Tibial artery (tissue), 4 donors: ENCODE results near the gene GRM8.

ENCODE experiments used
- DNase-seq, 2 donors: peaks; one replicate each; pipeline ENCODE4 v3.0.0-alpha.2; 2019
- H3K27ac ChIP-seq, 2 donors: fragments of 200-600 bp; sonication (generic) in 1 of 2; 1 replicate in 1 of 2; 2 replicates in 1 of 2; pipeline ENCODE4 v1.5.1; 2018 to 2019; ENCODE audit warnings: mild to moderate bottlenecking in 1 of 2
- H3K27me3 ChIP-seq, 2 donors: fragments of 200-600 bp; sonication (generic) in 1 of 2; one replicate each; pipeline versions ENCODE4 v1.5.1 to v1.6.0; 2016 to 2019
- H3K36me3 ChIP-seq, 3 donors: fragments of 200-600 bp; sonication (generic) in 2 of 3; one replicate each; pipeline ENCODE4 v1.5.1; 2016 to 2019; ENCODE audit warnings: mild to moderate bottlenecking in 2 of 3
- H3K4me1 ChIP-seq, 4 donors: fragments of 200-600 bp; sonication (generic) in 2 of 4; 1 replicate in 3 of 4; 2 replicates in 1 of 4; pipeline ENCODE4 v1.5.1; 2016 to 2019
- H3K4me3 ChIP-seq, 2 donors: fragments of 200-600 bp; sonication (generic) in 1 of 2; 1 replicate in 1 of 2; 2 replicates in 1 of 2; pipeline ENCODE4 v1.5.1; 2018 to 2019; ENCODE audit warnings: mild to moderate bottlenecking in 2 of 2
- H3K9me3 ChIP-seq, 3 donors: fragments of 200-600 bp; sonication (generic) in 1 of 3; one replicate each; pipeline ENCODE4 v1.5.1; 2016 to 2019
- intact Hi-C: fragments of 100-400 bp; cut with DNase I; formaldehyde crosslinking; loops from one replicate; pipeline ENCODE4 v1.15.0; 2023; ENCODE audit warnings: low total_unique reads
- TF ChIP-seq, protein P1 (sequence below), 2 experiments: fragments of 200-600 bp in 1 of 2; fragments of 450-650 bp in 1 of 2; IDR thresholded peaks; one replicate each; pipeline ENCODE4 v1.5.1; 2017 to 2019; ENCODE audit warnings: antibody characterized with exemption in 2 of 2, mild to moderate bottlenecking in 1 of 2, moderate library complexity in 1 of 2

Gene GRM8

DNA sequence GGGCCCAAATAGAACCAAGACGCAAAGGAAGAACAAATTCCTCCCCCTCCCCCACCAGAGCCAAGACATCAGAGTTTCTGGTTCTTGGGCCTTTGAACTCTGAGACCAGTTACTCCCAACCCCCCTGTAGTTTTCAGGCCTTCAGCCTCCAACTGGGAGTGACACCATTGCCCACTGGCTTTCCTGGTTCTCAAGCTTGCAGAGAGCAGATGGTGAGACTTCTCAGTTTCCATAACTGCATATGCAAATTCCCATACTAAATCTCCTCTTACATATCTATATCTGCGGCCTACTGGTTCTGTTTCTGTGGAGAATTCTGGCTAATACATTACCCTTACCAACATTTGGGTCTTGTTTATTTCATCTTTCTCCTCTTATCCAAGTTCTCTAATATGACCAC, 762.9 kb downstream of the GRM8 start:
- intact Hi-C loops: no loop called here
- Histone ChIP-seq H3K4me3 (no peak overlapping the region), H3K4me1 (peaks cover 0 to 4% (median 0%) of the 10 kb centered on the region in 4 donors), H3K9me3 (no peaks in the 10 kb centered on the region), H3K36me3 (no peaks in the 10 kb centered on the region), H3K27ac (no peak overlapping the region), H3K27me3 (no peaks in the 10 kb centered on the region)
- TF ChIP-seq, protein P1, sequence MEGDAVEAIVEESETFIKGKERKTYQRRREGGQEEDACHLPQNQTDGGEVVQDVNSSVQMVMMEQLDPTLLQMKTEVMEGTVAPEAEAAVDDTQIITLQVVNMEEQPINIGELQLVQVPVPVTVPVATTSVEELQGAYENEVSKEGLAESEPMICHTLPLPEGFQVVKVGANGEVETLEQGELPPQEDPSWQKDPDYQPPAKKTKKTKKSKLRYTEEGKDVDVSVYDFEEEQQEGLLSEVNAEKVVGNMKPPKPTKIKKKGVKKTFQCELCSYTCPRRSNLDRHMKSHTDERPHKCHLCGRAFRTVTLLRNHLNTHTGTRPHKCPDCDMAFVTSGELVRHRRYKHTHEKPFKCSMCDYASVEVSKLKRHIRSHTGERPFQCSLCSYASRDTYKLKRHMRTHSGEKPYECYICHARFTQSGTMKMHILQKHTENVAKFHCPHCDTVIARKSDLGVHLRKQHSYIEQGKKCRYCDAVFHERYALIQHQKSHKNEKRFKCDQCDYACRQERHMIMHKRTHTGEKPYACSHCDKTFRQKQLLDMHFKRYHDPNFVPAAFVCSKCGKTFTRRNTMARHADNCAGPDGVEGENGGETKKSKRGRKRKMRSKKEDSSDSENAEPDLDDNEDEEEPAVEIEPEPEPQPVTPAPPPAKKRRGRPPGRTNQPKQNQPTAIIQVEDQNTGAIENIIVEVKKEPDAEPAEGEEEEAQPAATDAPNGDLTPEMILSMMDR (IDR thresholded peaks at IDR 0.05): no peak
- no peak for DNase-seq

DNA sequence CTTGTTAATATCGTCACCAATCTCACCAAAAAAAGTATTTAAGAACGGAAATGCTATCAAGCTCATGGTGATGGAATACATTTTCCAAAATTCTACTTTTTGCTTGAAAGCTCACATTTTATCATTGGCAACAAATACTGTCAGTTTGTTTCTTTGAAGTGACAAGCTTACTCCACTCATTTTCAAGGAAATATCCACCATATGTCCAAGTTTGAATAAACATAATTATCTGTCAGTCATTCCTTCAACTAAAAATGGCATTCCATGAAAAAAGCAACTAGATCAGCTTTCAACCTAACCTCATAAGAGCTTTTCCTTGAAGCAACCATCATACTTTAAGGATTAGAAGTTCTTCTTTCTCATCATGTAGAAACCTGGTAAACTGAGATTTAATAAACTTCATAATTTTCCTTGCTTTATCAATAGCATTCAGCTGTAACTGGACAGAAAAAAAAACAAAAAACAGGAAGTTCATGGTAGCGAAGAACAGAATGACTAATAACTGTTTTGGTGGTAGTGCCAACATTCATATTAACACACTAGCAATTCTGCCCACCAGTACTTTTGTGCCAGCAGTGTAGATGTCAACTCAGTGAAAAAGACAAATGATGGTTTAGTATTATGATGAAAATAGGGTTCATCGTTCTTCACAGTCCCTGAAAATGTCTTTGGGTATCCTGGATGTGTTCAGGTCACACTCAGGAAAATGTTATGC, 764.9 kb downstream of the GRM8 start:
- TF ChIP-seq, protein P1 (IDR thresholded peaks at IDR 0.05): no peak
- H3K36me3 ChIP-seq: no peaks in the 10 kb centered on the region
- no peaks in the 10 kb centered on the region for H3K4me1 ChIP-seq
- DNase-seq: no peak
- H3K9me3 ChIP-seq: no peaks in the 10 kb centered on the region
- no peak overlapping the region for H3K27ac ChIP-seq
- intact Hi-C loops: no loop called here
- no peaks in the 10 kb centered on the region for H3K27me3 ChIP-seq
- H3K4me3 ChIP-seq: no peak overlapping the region

DNA sequence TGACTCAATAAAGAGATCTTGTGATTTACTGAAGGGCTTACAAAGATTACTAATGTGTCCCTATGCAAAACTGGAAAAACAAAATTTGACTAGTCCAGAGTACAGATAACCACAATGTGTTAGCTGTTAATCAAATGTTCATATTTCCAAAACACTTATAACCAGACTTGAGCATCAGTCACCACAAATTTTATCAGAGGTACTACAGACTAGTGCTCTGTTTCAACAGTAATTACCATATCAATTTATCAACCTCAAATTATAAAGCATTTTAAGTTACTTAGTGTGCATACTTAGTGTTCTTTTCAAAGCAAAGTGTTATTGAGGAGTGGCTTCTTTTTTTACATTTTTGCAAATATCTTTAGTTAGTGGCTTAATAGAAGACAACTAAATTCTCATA, 765.9 kb downstream of the GRM8 start:
- no peaks in the 10 kb centered on the region for H3K27me3 ChIP-seq
- DNase-seq: no peak
- no peaks in the 10 kb centered on the region for H3K36me3 ChIP-seq
- intact Hi-C loops: no loop called here
- no peaks in the 10 kb centered on the region for H3K4me1 ChIP-seq
- no peaks in the 10 kb centered on the region for H3K9me3 ChIP-seq
- H3K27ac ChIP-seq: no peak overlapping the region
- TF ChIP-seq, protein P1 (IDR thresholded peaks at IDR 0.05): no peak
- no peak overlapping the region for H3K4me3 ChIP-seq

DNA sequence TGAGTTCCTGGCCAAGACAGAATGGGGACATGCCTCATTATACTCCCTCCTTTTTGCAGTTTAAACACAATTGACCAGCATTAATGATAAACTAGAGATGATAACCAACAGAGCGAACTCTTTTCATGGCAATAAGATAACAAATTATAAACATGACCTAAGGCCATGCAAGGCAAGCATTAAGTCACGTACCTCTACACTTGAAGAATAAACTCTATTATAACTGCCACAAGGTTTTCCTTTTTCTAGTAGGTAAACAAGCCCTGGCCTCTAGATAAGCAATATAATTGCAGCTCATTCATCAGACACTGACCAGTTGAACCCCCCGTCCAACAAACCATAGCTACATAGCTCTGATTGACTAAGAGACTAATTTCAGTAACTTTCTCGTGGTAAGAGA, 767.0 kb downstream of the GRM8 start:
- intact Hi-C loops: no loop called here
- Histone ChIP-seq H3K36me3 (no peaks in the 10 kb centered on the region), H3K27me3 (no peaks in the 10 kb centered on the region), H3K4me1 (no peaks in the 10 kb centered on the region), H3K27ac (no peak overlapping the region), H3K9me3 (no peaks in the 10 kb centered on the region), H3K4me3 (no peak overlapping the region)
- TF ChIP-seq, protein P1 (IDR thresholded peaks at IDR 0.05): no peak
- DNase-seq: no peak

DNA sequence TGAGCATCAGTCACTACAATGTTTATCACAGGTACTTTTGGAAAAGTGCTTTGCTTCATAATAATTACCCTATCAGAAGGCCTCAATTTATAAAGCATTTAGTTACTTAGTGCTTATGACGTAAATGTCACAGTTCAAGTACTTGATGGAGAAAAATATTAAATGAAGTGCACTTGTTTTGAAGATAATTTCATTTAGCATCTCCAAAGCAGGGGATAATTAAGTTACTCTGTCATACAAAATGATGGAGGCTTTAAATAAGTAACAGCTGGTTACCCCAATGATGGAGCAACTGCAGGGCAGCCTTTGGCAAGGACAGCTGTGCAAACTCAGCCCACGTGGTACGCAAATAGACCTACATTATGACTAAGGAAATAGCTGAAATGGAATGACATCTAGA, 768.8 kb downstream of the GRM8 start:
- no peak overlapping the region for H3K4me3 ChIP-seq
- no peaks in the 10 kb centered on the region for H3K4me1 ChIP-seq
- H3K27me3 ChIP-seq: no peaks in the 10 kb centered on the region
- no peak overlapping the region for H3K27ac ChIP-seq
- TF ChIP-seq, protein P1 (IDR thresholded peaks at IDR 0.05): no peak
- intact Hi-C loops: no loop called here
- H3K36me3 ChIP-seq: no peaks in the 10 kb centered on the region
- H3K9me3 ChIP-seq: no peaks in the 10 kb centered on the region
- no peak for DNase-seq

DNA sequence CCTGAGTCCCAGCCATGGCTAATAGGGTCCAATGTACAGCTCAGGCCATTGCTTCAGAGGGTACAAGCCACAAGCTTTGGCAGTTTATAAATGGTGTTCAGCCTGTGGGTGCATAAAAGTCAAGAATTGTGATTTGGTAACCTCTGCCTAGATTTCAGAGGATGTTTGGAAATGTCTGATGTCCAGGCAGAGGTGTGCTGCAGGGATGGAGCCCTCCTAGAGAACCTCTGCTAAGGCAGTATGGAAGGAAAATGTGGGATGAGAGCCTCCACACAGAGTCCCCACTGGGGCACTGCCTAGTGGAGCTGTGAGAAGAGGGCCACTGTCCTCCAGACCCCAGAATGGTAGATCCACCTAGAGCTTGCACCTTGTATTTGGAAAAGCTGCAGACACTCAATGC, 779.9 kb downstream of the GRM8 start:
- Histone ChIP-seq H3K36me3 (no peaks in the 10 kb centered on the region), H3K27ac (no peak overlapping the region), H3K9me3 (peaks cover 0 to 11% (median 2%) of the 10 kb centered on the region in 3 donors), H3K27me3 (no peaks in the 10 kb centered on the region), H3K4me1 (no peaks in the 10 kb centered on the region), H3K4me3 (no peak overlapping the region)
- TF ChIP-seq, protein P1 (IDR thresholded peaks at IDR 0.05): no peak
- no peak for DNase-seq
- intact Hi-C loops: no loop called here
